BLaER1 treated with 17β-estradiol and CSF1 and Interleukin-3, amounts not matched to agents 10 nM and 100 nM (cell line): ENCODE results near the gene CRIP1.

Experiments
- H3K27ac ChIP-seq, 11 experiments: shearing (Covaris generic); formaldehyde crosslinking; 2 replicates each; pipeline ENCODE4 v1.8.1; 2022
- H3K27me3 ChIP-seq, 11 experiments: shearing (Covaris generic); formaldehyde crosslinking; 2 replicates each; pipeline ENCODE4 v1.8.1; 2022
- H3K36me3 ChIP-seq, 11 experiments: shearing (Covaris generic); formaldehyde crosslinking; 2 replicates each; pipeline ENCODE4 v1.8.1; 2022
- H3K4me1 ChIP-seq, 10 experiments: shearing (Covaris generic); formaldehyde crosslinking; 2 replicates each; pipeline ENCODE4 v1.8.1; 2022
- H3K4me2 ChIP-seq, 11 experiments: shearing (Covaris generic); formaldehyde crosslinking; 2 replicates each; pipeline ENCODE4 v1.8.1; 2022
- H3K4me3 ChIP-seq, 10 experiments: shearing (Covaris generic); formaldehyde crosslinking; 2 replicates each; pipeline ENCODE4 v1.8.1; 2022
- H3K9ac ChIP-seq, 11 experiments: shearing (Covaris generic); formaldehyde crosslinking; 2 replicates each; pipeline ENCODE4 v1.8.1; 2022
- H3K9me3 ChIP-seq, 11 experiments: shearing (Covaris generic); formaldehyde crosslinking; replicated peaks in 1 of 11; 2 replicates each; pipeline ENCODE4 v1.8.1; 2022
- H4K20me1 ChIP-seq, 11 experiments: shearing (Covaris generic); formaldehyde crosslinking; 2 replicates each; pipeline ENCODE4 v1.8.1; 2022
- Cebpa-rat ChIP-seq, 11 experiments: shearing (Covaris generic); IDR thresholded peaks; 2 replicates each; pipeline ENCODE4 v1.8.1; 2022

Gene CRIP1

DNA sequence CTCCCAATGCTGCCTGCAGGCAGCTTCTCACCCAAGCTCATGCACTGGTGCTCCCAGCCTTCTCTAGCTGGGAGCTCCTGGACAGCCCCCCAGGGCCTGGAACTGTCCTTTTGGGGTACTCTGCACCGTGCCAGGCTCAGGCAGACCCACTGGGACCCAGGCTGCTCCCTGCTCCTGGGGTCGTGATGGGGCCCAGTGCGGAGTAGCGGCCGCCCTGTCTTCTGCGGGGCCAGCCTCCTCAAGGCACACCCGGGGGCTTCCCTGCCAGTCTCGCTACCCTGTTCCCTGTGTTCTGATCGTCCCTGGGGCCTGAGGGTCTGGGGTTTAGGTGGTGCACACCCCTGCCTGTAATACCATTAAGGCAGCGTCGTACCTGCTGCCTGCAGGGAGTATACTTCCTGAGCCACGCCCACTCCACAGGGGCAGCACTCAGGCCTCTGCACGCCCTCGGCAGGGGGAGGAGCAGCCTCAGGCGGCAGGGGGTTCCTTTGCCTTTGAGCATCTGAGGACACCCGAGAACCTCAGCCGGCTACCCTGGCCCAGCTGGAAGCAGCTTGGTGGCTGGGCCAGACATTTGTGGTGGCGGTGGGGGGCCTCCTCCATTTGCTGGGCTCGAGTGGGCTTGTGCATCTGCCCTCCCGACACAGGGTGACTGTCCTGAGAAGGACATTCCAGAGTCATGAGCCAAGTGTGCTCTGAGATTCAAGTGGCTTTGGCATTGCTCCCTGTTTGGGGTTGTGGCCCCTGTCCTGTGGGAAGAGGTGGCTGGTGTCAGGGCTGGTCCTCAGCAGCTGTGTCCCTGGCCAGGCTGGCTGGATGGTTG lies 21.3 kb upstream of the CRIP1 start:
- H3K36me3 ChIP-seq = peaks cover 73 to 86% (median 83%) of the 10 kb centered on the region in 11 experiments
- peaks cover 15 to 44% (median 34%) of the 10 kb centered on the region in 10 experiments for H3K4me1 ChIP-seq
- peaks cover 0 to 7% (median 0%) of the 10 kb centered on the region in 11 experiments; a peak in 4 of 22 replicates for H3K27me3 ChIP-seq
- H4K20me1 ChIP-seq = peaks cover 34 to 97% (median 84%) of the 10 kb centered on the region in 11 experiments; a peak in 21 of 22 replicates
- H3K4me2 ChIP-seq = no peak overlapping the region
- no peak overlapping the region for H3K4me3 ChIP-seq
- H3K9me3 ChIP-seq = no peaks in the 10 kb centered on the region
- TF ChIP-seq Cebpa-rat (IDR thresholded peaks at IDR 0.05) = no peak
- H3K9ac ChIP-seq = no peak overlapping the region
- H3K27ac ChIP-seq = no peak overlapping the region

DNA sequence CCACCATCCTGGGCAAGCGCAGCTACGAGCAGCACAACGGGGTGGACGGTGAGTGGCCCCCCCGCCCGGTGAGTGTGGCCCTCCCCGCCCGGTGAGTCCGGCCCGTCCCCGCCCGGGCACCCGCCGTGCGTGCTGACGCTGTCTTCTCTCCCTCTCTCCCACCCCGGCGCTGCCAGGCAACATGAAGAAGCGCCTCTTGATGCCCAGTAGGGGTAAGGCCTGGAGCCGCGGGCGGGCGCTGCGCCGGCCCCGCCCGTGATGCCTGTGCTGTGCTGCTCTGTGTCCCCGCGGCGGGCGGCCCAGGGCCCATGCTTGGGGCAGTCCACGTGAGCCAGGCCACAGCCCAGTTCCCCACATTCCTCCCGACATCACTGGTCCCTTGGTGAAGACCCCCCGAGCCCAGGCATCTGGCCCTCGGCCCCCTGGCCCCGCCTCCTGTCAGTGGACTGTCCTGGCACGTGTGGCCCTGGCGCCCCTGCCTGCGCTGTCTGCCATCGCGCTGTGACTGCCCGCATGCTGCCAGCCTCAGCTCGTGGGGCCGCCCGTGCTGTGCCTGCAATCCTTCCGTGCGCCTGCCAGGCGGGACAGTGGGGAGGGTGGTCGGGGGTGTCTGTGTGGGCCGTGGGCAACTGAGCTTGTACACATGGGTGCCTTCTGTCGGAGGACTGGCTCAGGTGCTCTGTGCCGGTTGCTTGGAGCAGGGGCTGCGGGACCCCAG lies 20.0 kb upstream of the CRIP1 start:
- Histone ChIP-seq H3K27me3 (peaks cover 0 to 15% (median 0%) of the 10 kb centered on the region in 11 experiments; a peak in 5 of 22 replicates), H3K9ac (0 out of 22 replicates have a peak overlapping the region, but pooled peaks of 1 of the 11 experiments have one; percentile 4), H3K4me2 (peak overlapping the region in 2 of 11 experiments; percentile 88 to 100; a peak in 2 of 22 replicates), H3K9me3 (no peaks in the 10 kb centered on the region), H3K36me3 (peaks cover 61 to 74% (median 71%) of the 10 kb centered on the region in 11 experiments), H3K4me1 (peaks cover 25 to 55% (median 47%) of the 10 kb centered on the region in 10 experiments), H4K20me1 (peaks cover 43 to 95% (median 82%) of the 10 kb centered on the region in 11 experiments; a peak in 21 of 22 replicates), H3K4me3 (no peak overlapping the region), H3K27ac (no peak overlapping the region)
- no peak for TF ChIP-seq Cebpa-rat (IDR thresholded peaks at IDR 0.05)

DNA sequence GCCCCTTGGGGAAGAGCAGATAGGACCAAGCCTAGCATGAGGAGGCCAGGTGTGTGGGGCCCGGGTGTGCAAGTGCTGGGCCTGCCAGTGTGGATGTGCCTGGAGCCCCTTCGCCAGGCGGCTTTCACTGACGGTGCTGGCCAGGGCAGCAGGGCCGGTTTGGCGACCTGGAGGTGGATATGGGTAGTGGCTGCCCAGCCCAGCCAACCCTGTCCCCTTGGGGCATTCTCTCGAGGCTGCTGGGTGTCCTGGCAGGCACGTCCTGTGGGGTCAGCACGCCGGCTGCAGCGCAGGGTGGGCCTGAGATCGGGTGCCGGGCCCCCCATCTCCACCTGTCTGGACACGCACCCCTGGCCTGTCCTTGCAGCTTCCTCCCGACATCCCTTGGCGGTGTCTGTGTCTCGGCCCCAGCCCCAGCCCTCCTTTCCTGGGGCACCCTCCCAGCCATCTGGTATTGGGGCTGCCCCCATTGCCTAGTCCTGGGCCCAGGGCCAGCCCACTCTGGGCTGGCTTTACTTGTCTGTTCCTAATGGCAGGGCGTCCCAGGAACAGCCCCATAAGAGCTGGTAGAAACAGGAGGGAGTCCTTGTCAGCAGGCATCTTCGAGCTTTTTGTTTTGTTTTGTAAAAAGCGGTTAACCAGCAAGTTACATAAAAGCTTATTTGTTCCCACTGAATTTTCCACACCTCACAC lies 19.3 kb upstream of the CRIP1 start:
- peak overlapping the region in 7 of 11 experiments; percentile 8 to 100 (median 98); a peak in 11 of 22 replicates for H3K4me2 ChIP-seq
- H3K4me1 ChIP-seq = peaks cover 32 to 59% (median 54%) of the 10 kb centered on the region in 10 experiments
- peaks cover 0 to 15% (median 0%) of the 10 kb centered on the region in 11 experiments; a peak in 5 of 22 replicates for H3K27me3 ChIP-seq
- TF ChIP-seq Cebpa-rat (IDR thresholded peaks at IDR 0.05) = no peak
- H4K20me1 ChIP-seq = peaks cover 43 to 97% (median 84%) of the 10 kb centered on the region in 11 experiments; a peak in 21 of 22 replicates
- peaks cover 55 to 67% (median 64%) of the 10 kb centered on the region in 11 experiments for H3K36me3 ChIP-seq
- H3K9me3 ChIP-seq = no peaks in the 10 kb centered on the region
- H3K9ac ChIP-seq = peak overlapping the region in 2 of 11 experiments; percentile 4 to 11; a peak in 1 of 22 replicates
- no peak overlapping the region for H3K27ac ChIP-seq
- H3K4me3 ChIP-seq = no peak overlapping the region

DNA sequence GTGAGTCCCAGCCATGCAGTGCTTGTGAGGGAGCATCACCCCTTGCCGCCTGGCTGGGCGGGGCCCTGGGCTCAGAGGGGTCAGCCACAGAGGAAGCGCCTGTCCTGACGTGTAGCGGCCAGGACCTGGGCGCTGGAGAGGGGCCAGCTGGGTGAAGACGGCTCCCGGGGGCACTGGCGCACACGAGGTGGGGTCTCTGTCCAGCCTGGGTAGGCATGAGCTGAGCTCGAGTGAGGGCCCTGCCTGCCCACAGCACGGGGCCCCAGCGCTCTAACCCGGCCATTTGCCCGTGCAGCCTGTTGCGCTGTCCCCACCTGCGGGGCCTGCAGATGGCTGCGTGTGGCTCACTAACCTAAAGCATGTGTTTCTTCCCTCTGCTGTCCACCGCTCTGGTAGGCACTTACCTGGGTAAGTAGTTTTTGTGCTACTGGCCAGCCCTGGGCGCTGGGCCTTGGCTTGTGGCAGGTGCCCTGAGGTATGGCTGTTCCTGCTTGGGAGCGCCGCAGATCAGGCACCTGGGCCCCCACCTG lies 18.7 kb upstream of the CRIP1 start:
- no peak for TF ChIP-seq Cebpa-rat (IDR thresholded peaks at IDR 0.05)

DNA sequence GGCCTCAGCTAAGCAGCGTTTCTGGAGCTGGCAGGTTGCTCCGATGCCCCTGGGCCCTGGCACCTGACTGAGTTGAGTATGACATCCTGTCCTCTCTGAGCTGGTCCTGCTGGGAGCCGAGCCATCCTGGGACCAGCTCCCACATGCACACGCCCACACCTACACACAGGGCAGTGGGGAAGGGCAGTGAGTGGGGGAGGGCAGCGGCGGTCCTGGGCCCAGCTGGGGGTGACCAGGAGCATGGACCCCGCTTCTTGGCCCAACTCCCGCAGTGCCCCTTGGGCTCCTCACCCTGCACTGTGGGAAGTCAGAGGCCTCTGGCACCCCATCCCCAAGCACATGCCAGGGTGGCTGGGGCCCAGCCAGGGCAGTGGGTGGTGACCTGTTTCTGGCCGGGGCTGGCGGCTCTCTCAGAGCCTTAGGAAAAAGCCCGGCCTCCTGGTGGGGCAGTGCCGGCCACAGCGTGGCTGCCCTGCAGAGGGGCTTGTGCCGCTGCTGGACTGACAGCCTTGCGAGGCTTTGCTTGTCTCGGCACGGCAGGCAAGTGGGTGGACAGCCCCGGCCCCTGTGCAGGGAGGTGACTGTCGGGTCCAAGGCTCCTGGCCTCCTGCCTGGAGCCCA lies 18.0 kb upstream of the CRIP1 start:
- Histone ChIP-seq H3K36me3 (peaks cover 42 to 54% (median 51%) of the 10 kb centered on the region in 11 experiments), H3K27ac (no peak overlapping the region), H3K4me2 (peak overlapping the region; percentile 73 to 100 (median 98); a peak in 20 of 22 replicates), H3K9me3 (no peaks in the 10 kb centered on the region), H3K9ac (peak overlapping the region in 5 of 11 experiments; percentile 13 to 58 (median 30); a peak in 3 of 22 replicates), H3K27me3 (peaks cover 0 to 15% (median 0%) of the 10 kb centered on the region in 11 experiments; a peak in 5 of 22 replicates), H4K20me1 (peaks cover 43 to 95% (median 87%) of the 10 kb centered on the region in 11 experiments; a peak in 21 of 22 replicates), H3K4me1 (peaks cover 41 to 72% (median 67%) of the 10 kb centered on the region in 10 experiments), H3K4me3 (no peak overlapping the region)
- no peak for TF ChIP-seq Cebpa-rat (IDR thresholded peaks at IDR 0.05)

More for the DNA sequence above, 18.7 kb upstream of the CRIP1 start:
- Histone ChIP-seq H3K9ac (peak overlapping the region in 2 of 11 experiments; percentile 11 to 58; a peak in 1 of 22 replicates), H3K4me3 (no peak overlapping the region), H3K4me2 (peak overlapping the region in 9 of 11 experiments; percentile 87 to 100 (median 98); a peak in 14 of 22 replicates), H3K36me3 (peaks cover 49 to 61% (median 58%) of the 10 kb centered on the region in 11 experiments), H4K20me1 (peaks cover 43 to 97% (median 82%) of the 10 kb centered on the region in 11 experiments; a peak in 21 of 22 replicates), H3K9me3 (no peaks in the 10 kb centered on the region), H3K27me3 (peaks cover 0 to 15% (median 0%) of the 10 kb centered on the region in 11 experiments; a peak in 5 of 22 replicates), H3K4me1 (peaks cover 36 to 65% (median 60%) of the 10 kb centered on the region in 10 experiments), H3K27ac (no peak overlapping the region)

DNA sequence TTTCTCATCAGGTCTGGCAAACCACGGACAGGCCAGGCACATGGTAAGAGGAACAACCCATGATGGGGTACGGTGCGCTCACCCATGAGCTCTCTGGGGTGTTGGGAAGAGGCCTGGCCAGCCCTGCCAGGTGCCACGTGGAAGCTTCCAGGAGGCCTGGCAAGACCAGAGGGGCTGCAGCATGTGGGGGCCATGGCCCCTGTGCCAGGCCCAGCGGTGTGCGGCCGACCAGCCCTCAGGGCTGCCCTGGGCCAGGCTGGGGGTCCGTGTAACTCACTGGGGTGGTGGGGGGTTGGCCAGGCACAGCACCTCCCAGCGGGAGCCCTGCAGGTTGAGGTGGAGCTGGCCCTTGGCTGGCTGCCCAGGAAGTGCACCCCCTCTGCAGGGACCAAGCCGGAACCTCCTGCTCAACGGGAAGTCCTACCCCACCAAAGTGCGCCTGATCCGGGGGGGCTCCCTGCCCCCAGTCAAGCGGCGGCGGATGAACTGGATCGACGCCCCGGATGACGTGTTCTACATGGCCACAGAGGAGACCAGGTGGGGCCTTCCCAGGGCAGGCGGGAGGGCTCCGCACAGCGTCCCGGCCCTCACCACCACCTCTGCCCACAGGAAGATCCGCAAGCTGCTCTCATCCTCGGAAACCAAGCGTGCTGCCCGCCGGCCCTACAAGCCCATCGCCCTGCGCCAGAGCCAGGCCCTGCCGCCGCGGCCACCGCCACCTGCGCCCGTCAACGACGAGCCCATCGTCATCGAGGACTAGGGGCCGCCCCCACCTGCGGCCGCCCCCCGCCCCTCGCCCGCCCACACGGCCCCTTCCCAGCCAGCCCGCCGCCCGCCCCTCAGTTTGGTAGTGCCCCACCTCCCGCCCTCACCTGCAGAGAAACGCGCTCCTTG lies 17.0 kb upstream of the CRIP1 start:
- Histone ChIP-seq H3K9me3 (no peaks in the 10 kb centered on the region), H3K27ac (peak overlapping the region in 1 of 11 experiments; percentile 13; a peak in 1 of 22 replicates), H3K4me2 (peak overlapping the region; percentile 73 to 100 (median 98)), H3K4me1 (peaks cover 43 to 78% (median 70%) of the 10 kb centered on the region in 10 experiments), H3K27me3 (peaks cover under 1 to 16% (median under 1%) of the 10 kb centered on the region in 11 experiments; a peak in 14 of 22 replicates), H3K4me3 (peak overlapping the region in 1 of 10 experiments; percentile 12; a peak in 1 of 20 replicates), H4K20me1 (peaks cover 43 to 94% (median 83%) of the 10 kb centered on the region in 11 experiments; a peak in 21 of 22 replicates), H3K36me3 (peaks cover 34 to 45% (median 42%) of the 10 kb centered on the region in 11 experiments), H3K9ac (peak overlapping the region in 5 of 11 experiments; percentile 13 to 61 (median 56); a peak in 7 of 22 replicates)
- TF ChIP-seq Cebpa-rat (IDR thresholded peaks at IDR 0.05) = no peak
